Stimulated activated CD8-positive, alpha-beta memory T cell treated with anti-CD3 and anti-CD28 coated beads, Interleukin-12 subunit alpha, Interleukin-12 subunit beta, amount 100 ng/mL, for 24 hours (primary cell): Measurements from ENCODE around the gene RAD51B.
"Not testable (repeated sequence)": the region's sequence is repeated elsewhere in the genome, so short reads cannot be mapped to it uniquely, and the experiment has no call there.

Experiments used
- DNase-seq: peaks from one replicate; pipeline ENCODE4 v3.0.0-alpha.2; 2020; ENCODE audit errors: extremely low read depth

The RAD51B gene

GRCh38 chr14:68173227-68173972 is 353.8 kb downstream of the RAD51B start:
- no peak for DNase-seq

- DNase-seq = no peak
Observed at GRCh38 chr14:68174446-68174845, 354.9 kb downstream of the RAD51B start.

GRCh38 chr14:68176687-68177086 is 357.1 kb downstream of the RAD51B start:
- no peak for DNase-seq

GRCh38 chr14:68177728-68178127 is 358.1 kb downstream of the RAD51B start:
- no peak for DNase-seq

- DNase-seq = no peak
Observed at GRCh38 chr14:68178282-68178681, 358.7 kb downstream of the RAD51B start.

GRCh38 chr14:68181519-68182326 is 362.1 kb downstream of the RAD51B start:
- DNase-seq = no peak

- DNase-seq = no peak
Observed at GRCh38 chr14:68182492-68182891, 362.9 kb downstream of the RAD51B start.

- not testable (repeated sequence) for DNase-seq
Observed at GRCh38 chr14:68186500-68187276, 367.1 kb downstream of the RAD51B start.

- no peak for DNase-seq
Observed at GRCh38 chr14:68188174-68188573, 368.6 kb downstream of the RAD51B start.

- DNase-seq = no peak
Observed at GRCh38 chr14:68190032-68190431, 370.5 kb downstream of the RAD51B start.

GRCh38 chr14:68191567-68192321 is 372.2 kb downstream of the RAD51B start:
- no peak for DNase-seq

GRCh38 chr14:68192935-68193334 is 373.4 kb downstream of the RAD51B start:
- no peak for DNase-seq

GRCh38 chr14:68193970-68194681 is 374.5 kb downstream of the RAD51B start:
- DNase-seq = no peak

- DNase-seq = no peak
Observed at GRCh38 chr14:68195126-68195525, 375.5 kb downstream of the RAD51B start.

- DNase-seq = no peak
Observed at GRCh38 chr14:68198713-68199495, 379.3 kb downstream of the RAD51B start.

GRCh38 chr14:68199554-68200151 is 380.1 kb downstream of the RAD51B start:
- DNase-seq = no peak

- no peak for DNase-seq
Observed at GRCh38 chr14:68203871-68204270, 384.3 kb downstream of the RAD51B start.

- no peak for DNase-seq
Observed at GRCh38 chr14:68208218-68208617, 388.6 kb downstream of the RAD51B start.

- DNase-seq = no peak
Observed at GRCh38 chr14:68208626-68209317, 389.2 kb downstream of the RAD51B start.
